ENCODE data around the gene TBC1D16.

TBC1D16 gene, protein sequence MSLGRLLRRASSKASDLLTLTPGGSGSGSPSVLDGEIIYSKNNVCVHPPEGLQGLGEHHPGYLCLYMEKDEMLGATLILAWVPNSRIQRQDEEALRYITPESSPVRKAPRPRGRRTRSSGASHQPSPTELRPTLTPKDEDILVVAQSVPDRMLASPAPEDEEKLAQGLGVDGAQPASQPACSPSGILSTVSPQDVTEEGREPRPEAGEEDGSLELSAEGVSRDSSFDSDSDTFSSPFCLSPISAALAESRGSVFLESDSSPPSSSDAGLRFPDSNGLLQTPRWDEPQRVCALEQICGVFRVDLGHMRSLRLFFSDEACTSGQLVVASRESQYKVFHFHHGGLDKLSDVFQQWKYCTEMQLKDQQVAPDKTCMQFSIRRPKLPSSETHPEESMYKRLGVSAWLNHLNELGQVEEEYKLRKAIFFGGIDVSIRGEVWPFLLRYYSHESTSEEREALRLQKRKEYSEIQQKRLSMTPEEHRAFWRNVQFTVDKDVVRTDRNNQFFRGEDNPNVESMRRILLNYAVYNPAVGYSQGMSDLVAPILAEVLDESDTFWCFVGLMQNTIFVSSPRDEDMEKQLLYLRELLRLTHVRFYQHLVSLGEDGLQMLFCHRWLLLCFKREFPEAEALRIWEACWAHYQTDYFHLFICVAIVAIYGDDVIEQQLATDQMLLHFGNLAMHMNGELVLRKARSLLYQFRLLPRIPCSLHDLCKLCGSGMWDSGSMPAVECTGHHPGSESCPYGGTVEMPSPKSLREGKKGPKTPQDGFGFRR

DNA sequence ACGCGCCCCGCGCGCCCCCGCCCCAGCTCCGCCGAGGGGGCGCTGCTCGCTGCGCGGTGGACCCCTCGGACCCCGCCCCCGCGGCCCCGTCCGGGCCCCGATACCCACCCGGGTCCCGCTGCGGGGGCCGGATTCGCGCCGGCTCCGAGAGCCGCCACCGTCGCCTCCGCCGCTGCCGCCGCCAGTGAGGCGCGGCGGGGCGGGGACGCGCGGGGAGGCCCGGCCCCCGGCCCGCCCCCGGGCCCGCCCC is at the start of gene TBC1D16:
Gene TBC1D16, minus strand, starts transcription at position 186 of the 250 bp plus-strand sequence. CDS start 22,325 bp downstream, outside the sequence.
- TF ChIP-seq, protein P1, sequence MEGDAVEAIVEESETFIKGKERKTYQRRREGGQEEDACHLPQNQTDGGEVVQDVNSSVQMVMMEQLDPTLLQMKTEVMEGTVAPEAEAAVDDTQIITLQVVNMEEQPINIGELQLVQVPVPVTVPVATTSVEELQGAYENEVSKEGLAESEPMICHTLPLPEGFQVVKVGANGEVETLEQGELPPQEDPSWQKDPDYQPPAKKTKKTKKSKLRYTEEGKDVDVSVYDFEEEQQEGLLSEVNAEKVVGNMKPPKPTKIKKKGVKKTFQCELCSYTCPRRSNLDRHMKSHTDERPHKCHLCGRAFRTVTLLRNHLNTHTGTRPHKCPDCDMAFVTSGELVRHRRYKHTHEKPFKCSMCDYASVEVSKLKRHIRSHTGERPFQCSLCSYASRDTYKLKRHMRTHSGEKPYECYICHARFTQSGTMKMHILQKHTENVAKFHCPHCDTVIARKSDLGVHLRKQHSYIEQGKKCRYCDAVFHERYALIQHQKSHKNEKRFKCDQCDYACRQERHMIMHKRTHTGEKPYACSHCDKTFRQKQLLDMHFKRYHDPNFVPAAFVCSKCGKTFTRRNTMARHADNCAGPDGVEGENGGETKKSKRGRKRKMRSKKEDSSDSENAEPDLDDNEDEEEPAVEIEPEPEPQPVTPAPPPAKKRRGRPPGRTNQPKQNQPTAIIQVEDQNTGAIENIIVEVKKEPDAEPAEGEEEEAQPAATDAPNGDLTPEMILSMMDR (IDR thresholded peaks at IDR 0.05): no peak

DNA sequence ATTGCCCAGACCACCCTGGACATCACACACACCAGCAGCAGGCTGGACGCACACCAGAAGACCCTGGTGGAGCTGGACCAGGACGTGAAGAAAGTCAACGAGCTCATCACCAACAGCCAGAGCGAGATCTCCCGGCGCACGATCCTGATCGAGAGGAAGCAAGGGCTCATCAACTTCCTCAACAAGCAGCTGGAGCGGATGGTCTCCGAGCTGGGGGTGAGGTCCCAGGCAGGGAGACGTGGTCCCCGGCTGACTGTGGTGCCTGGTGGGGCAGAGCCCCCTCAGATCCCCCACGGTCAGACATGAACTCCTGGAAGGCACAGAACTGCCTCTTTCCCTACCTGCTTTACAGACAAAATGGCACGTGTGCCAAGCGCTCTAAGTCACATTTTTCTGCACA is 49.1 kb upstream of the TBC1D16 start:
- TF ChIP-seq, protein P1 (IDR thresholded peaks at IDR 0.05): no peak

DNA sequence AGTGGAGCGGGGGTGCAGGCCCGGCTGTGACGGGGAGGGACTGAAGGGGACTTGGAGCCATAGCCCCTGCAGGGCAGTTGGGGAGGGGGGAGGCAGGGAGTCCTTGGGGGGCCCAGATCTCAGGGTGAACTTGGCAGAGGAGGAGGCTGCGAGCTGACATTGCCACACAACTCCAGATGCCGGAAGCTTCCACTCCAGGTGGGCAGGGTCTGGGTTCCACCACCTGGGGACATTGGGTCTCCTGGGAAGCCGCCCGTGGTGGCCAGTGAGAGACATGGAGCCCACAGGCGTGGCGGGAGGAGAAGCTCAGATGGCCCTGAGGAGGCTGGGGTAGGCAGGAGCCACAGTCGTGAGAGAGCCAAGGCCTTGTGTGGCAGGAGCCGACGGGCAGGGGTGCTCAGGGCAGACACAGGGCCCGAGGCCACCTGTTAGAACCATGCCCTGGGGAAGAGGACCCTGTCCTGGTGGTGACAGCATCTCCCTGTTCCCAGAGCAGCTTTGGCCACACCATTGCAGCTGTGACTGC is 47.5 kb upstream of the TBC1D16 start:
- TF ChIP-seq, protein P1 (IDR thresholded peaks at IDR 0.05): no peak

DNA sequence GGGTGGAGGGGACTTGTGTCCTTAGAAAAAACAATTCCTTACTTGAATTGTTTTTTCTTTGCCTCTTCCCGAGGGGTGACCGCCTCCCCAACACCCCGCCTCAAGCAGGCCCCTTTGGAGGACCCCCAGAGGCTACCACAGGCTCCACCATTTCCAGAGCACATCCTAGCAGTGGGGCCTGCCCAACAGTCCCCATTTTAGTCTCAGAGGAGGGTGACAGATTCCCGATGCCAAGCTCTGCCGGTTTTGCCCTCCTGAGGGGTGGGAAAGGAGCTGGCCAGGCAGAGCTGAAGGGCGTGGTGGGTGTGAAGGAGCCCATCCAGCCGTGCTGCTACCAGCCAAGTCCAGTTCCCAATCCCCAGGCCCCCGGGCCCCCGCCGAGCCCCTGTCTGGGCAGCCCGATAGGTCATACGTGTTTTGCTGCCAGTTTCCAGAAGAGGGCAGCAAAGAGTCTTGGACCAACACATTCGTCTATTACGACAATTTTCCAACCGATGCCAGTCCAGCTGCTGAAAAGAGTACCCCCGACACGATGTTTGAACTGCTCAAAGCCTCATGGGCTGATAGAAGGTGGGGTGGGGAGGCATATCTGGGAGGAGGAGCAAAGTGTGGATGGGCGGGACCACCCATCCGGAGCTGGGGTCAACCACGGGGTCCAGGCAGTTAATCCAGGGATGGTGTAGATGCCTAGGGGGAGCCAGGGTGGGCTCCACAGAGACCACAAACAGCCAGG is 46.9 kb upstream of the TBC1D16 start:
- TF ChIP-seq, protein P1 (IDR thresholded peaks at IDR 0.05): peak; percentile 84

DNA sequence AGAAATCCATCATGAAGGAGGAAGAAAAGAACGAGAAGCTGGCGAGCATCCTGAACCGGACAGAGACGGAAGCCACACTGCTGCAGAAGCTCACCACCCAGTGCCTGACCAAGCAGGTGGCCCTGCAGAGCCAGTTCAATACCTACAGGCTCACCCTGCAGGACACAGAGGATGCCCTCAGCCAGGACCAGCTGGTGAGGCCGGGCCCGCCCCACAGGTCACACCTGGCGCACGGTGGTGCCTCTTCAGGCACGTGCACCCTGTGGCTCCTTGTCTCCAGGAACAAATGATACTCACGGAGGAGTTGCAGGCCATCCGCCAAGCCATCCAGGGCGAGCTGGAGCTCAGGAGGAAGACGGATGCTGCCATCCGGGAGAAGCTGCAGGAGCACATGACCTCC is 45.9 kb upstream of the TBC1D16 start:
- TF ChIP-seq, protein P1 (IDR thresholded peaks at IDR 0.05): no peak

DNA sequence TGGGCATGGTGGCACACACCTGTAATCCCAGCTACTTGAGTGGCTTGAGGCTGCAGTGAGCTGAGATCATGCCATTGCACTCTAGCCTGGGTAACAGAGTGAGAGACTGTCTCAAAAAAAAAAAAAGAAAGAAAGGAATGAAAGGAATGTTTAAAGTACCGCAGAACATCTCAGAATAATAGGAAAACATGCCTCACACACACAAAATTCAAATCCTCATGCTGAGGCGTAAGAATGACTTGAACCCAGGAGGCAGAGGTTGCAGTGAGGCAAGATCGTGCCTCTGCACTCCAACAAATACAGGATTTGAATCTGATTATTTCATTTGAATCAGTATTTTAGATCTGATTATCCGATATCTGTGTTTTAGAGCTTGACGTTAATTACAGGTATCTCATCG is 44.4 kb upstream of the TBC1D16 start:
- TF ChIP-seq, protein P1 (IDR thresholded peaks at IDR 0.05): no peak

DNA sequence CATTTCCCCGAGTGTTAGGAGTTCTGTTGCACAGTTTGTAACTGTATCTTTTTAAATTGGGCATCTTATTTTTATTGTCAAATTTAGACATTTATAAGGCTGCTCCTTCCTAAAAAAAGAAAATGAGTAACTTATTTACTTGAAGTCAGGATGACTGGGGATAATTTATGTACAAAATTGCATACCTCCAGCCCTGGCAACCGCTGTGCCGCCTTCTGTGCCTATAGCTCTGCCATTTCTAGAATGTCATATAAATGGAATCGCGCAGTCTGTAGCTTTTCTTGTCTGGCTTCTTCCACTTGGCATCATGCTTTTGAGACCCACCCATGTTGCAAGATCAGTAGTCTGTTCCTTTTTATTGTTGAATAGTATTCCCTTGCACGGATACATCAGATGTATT is 36.7 kb upstream of the TBC1D16 start:
- TF ChIP-seq, protein P1 (IDR thresholded peaks at IDR 0.05): no peak
